Neuron (in vitro differentiated cells): Measurements from ENCODE around the gene PFKL.

Experiments used
- H2AFZ ChIP-seq: one replicate; pipeline ENCODE4 v1.6.1; 2013; ENCODE audit warnings: low read depth, mild to moderate bottlenecking, inconsistent platforms, low read length, moderate library complexity
- H3K27me3 ChIP-seq: one replicate; pipeline ENCODE4 v1.6.1; 2013; ENCODE audit warnings: low read length; ENCODE audit not compliant: insufficient read depth
- H3K36me3 ChIP-seq: one replicate; pipeline ENCODE4 v1.6.1; 2013; ENCODE audit warnings: low read length; ENCODE audit not compliant: insufficient read depth
- H3K4me1 ChIP-seq: one replicate; pipeline ENCODE4 v1.6.1; 2013; ENCODE audit warnings: low read length; ENCODE audit not compliant: insufficient read depth
- H3K4me3 ChIP-seq: 2 replicates; pipeline ENCODE4 v1.5.1; 2013; ENCODE audit warnings: mild to moderate bottlenecking, low read length, moderate library complexity
- H3K9me3 ChIP-seq: one replicate; pipeline ENCODE4 v1.6.1; 2013; ENCODE audit warnings: low read length

The PFKL gene

GRCh38 chr21:44285138-44285992, 14.5 kb upstream of the PFKL start, which contains the start of gene AIRE:
AIRE (plus strand) TSS chr21:44285876; CDS start chr21:44286007, 131 bp downstream.
- peaks cover 8% of the 10 kb centered on the region for H3K4me1 ChIP-seq
- H3K36me3 ChIP-seq, result no peaks in the 10 kb centered on the region
- peaks cover 60% of the 10 kb centered on the region for H3K27me3 ChIP-seq
- no peak within 1 kb of the TSS for H3K4me3 ChIP-seq
- no peaks in the 10 kb centered on the region for H3K9me3 ChIP-seq
- no peak within 1 kb of the TSS for H2AFZ ChIP-seq

GRCh38 chr21:44286086-44286715, 13.7 kb upstream of the PFKL start:
- H3K4me3 ChIP-seq, result no peak overlapping the region
- H3K36me3 ChIP-seq, result no peaks in the 10 kb centered on the region
- no peak overlapping the region for H2AFZ ChIP-seq
- H3K27me3 ChIP-seq, result peaks cover 68% of the 10 kb centered on the region
- peaks cover 8% of the 10 kb centered on the region for H3K4me1 ChIP-seq
- H3K9me3 ChIP-seq, result no peaks in the 10 kb centered on the region

DNA sequence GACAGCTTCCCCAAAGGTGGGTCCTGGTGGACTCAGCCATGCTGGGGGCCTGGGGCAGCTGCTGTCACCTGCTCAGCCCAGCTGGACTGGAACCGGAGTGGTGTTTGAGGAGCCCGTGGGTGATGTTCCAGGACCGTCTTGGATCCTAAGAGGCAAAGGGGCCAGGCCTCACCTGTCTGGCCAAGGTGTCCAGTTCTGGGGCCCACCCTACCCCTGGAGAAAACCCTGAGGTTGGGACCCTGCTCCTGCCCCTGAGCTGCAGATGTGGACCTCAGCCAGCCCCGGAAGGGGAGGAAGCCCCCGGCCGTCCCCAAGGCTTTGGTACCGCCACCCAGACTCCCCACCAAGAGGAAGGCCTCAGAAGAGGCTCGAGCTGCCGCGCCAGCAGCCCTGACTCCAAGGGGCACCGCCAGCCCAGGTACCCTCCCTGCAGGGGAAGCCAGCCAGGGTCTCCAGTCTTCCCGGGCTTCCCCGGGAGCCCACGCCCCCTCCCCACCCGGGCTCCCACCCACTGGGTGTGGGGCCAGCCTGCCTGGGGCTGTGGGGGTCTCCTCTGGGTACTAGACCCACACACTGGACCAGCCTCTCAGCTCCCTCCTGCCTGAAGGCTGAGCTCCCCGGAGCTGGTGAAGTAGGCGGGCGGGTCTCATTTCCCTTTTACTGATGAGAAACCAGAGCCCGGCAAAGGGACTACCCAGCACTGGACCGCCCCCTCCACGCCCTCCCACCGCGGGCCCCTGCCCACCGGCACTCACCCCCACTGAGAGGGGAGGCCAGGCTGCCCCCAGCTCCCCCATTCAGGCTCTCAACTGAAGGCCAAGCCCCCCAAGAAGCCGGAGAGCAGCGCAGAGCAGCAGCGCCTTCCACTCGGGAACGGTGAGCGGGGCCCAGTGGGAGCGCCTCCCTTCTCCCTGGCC, 12.9 kb upstream of the PFKL start:
- H3K27me3 ChIP-seq, result peaks cover 64% of the 10 kb centered on the region

DNA sequence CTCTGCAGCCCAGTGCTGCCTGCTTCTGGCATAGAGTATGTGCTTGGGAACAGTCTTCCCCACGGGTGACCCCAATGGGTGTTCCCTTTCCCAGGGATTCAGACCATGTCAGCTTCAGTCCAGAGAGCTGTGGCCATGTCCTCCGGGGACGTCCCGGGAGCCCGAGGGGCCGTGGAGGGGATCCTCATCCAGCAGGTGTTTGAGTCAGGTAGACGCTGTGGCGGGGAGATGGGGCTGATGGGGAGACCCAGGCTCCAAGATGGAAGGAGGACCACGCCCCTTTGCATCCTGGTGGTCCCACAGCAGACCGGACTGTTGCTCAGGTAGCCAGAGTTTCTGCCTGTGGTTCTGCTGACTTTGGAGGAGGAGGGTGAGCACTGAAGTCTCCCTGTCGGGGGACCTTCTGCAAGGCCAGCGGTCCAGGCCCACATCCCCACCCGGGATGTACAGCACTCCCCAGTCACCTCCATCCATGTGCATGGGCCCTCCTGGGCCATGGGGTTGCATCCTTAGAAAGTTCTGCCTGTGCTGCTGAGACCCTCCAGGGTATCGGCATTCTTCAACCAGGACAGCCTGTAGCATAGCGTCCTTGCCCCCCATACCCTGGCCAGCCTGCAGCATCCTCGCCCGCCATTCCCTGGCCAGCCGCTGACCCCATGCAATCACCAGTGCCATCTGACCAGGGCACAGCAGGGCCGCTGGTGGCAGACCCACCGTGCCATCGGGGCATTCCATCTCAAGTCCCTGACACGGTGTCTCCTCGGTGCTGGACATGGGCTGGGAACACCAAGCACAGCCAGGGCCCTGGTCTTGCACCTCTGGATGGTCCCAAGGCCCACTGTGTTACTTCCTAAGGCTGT, 11.4 kb upstream of the PFKL start:
- H3K27me3 ChIP-seq, result peaks cover 60% of the 10 kb centered on the region

More for the DNA sequence above, 12.9 kb upstream of the PFKL start:
- no peaks in the 10 kb centered on the region for H3K9me3 ChIP-seq
- peaks cover 8% of the 10 kb centered on the region for H3K4me1 ChIP-seq
- no peak overlapping the region for H3K4me3 ChIP-seq
- no peaks in the 10 kb centered on the region for H3K36me3 ChIP-seq
- H2AFZ ChIP-seq, result no peak overlapping the region

DNA sequence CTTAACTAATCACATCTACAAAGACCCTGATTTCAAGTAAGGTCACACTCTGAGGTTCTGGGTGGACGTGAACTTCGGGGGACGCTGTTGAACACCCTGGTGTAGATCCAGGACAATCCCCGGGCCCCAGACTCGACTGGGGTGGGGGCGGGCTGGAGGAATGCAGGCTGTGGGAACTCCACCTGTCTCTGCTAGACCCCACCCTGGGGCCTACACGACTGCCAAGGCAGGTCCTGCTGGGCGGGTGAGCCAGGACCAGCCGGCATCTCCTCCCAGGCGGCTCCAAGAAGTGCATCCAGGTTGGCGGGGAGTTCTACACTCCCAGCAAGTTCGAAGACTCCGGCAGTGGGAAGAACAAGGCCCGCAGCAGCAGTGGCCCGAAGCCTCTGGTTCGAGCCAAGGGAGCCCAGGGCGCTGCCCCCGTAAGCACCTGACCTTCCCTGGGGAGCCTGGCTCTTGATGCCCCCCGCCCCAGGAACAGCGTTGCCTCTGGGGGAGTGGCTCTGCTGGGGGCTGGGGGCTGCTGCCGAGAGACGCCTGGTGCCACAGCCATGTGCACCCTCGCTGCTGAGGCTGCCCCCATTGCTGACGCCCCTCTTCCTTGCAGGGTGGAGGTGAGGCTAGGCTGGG, 10.4 kb upstream of the PFKL start:
- no peaks in the 10 kb centered on the region for H3K9me3 ChIP-seq
- H3K27me3 ChIP-seq, result peaks cover 53% of the 10 kb centered on the region
- H3K4me1 ChIP-seq, result peaks cover under 1% of the 10 kb centered on the region
- H3K36me3 ChIP-seq, result no peaks in the 10 kb centered on the region
- H2AFZ ChIP-seq, result no peak overlapping the region
- no peak overlapping the region for H3K4me3 ChIP-seq

More for the DNA sequence above, 11.4 kb upstream of the PFKL start:
- Histone ChIP-seq H3K9me3 (no peaks in the 10 kb centered on the region), H2AFZ (no peak overlapping the region), H3K4me3 (no peak overlapping the region), H3K4me1 (peaks cover 7% of the 10 kb centered on the region), H3K36me3 (no peaks in the 10 kb centered on the region)

GRCh38 chr21:44290327-44291077, 9.4 kb upstream of the PFKL start:
- Histone ChIP-seq H3K27me3 (peaks cover 49% of the 10 kb centered on the region), H3K4me3 (no peak overlapping the region), H3K36me3 (no peaks in the 10 kb centered on the region), H2AFZ (no peak overlapping the region), H3K4me1 (peaks cover 9% of the 10 kb centered on the region), H3K9me3 (no peaks in the 10 kb centered on the region)

- Histone ChIP-seq H3K36me3 (no peaks in the 10 kb centered on the region), H2AFZ (no peak overlapping the region), H3K4me3 (no peak overlapping the region), H3K9me3 (no peaks in the 10 kb centered on the region), H3K4me1 (peaks cover 15% of the 10 kb centered on the region), H3K27me3 (peaks cover 47% of the 10 kb centered on the region)
These were observed 8.5 kb upstream of the PFKL start for GRCh38 chr21:44291078-44291935.

DNA sequence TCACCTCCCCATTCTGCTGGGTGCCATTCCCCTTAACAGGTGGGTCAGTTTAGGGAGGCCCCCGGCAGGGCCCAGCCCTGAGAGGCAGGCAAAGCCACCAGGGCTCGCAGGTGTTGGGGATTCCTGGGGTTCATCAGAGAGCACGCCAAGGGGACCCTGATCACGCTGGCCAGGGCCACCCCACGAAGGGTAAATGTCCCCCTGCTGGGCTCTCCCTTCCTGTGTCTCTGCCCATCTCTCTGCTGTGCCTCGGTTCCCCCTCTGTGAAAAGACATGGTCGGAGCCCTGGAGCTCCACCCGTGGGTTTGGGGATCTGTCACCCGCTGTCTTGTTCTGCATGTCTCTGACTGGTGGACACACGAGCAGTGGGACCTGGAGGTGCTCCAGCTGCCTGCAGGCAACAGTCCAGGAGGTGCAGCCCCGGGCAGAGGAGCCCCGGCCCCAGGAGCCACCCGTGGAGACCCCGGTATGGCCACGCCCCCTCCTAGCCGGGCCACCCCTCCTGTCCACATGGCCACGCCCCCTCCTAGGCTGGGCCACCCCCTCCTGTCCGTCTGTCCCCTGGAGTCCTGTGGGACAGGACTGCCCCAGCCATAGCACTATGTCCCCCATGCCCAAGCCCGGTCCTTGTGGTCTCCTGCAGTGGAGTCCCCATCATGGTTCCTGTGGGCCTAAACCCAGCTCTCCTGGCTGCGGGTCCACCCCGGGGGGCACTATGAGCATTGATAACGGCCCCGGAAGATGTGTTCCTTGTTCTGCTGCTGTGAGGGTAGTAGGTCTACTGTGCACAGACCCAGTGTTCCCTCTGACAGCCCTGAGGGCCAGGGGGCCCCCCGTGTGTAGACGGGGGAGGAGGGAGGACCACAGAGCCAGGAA, 7.7 kb upstream of the PFKL start:
- Histone ChIP-seq H3K4me1 (peaks cover 15% of the 10 kb centered on the region), H3K27me3 (peaks cover 39% of the 10 kb centered on the region), H3K4me3 (no peak overlapping the region), H2AFZ (no peak overlapping the region), H3K9me3 (no peaks in the 10 kb centered on the region), H3K36me3 (no peaks in the 10 kb centered on the region)

DNA sequence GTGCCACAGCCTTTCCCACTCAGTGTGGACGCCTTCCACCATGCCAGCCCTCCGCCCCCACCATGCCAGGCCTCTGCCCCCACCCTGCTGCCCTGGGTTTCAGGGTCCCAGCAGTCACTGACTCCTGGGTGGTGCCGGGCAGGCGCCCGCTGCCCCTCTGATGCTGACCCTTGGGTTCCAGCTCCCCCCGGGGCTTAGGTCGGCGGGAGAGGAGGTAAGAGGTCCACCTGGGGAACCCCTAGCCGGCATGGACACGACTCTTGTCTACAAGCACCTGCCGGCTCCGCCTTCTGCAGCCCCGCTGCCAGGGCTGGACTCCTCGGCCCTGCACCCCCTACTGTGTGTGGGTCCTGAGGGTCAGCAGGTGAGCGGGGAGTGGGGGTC, 7.0 kb upstream of the PFKL start:
- H2AFZ ChIP-seq, result no peak overlapping the region
- no peaks in the 10 kb centered on the region for H3K9me3 ChIP-seq
- no peaks in the 10 kb centered on the region for H3K36me3 ChIP-seq
- peaks cover 15% of the 10 kb centered on the region for H3K4me1 ChIP-seq
- H3K27me3 ChIP-seq, result peaks cover 33% of the 10 kb centered on the region
- no peak overlapping the region for H3K4me3 ChIP-seq

GRCh38 chr21:44293551-44294231, 6.2 kb upstream of the PFKL start:
- Histone ChIP-seq H3K9me3 (no peaks in the 10 kb centered on the region), H3K27me3 (peaks cover 25% of the 10 kb centered on the region), H3K36me3 (no peaks in the 10 kb centered on the region), H3K4me3 (no peak overlapping the region), H3K4me1 (peaks cover 15% of the 10 kb centered on the region), H2AFZ (no peak overlapping the region)
